WTC11 (cell line): ENCODE results near the gene KLF11. TPM values are rescaled to one million over a fixed set of nuclear protein-coding genes. Genes with fewer than 3 reads are reported as not detected.

Source experiments
- ATAC-seq: fragments of 200-7000 bp; cut with Tn5 transposase; 2 replicates; pipeline ENCODE4 v1.10.0; 2021; ENCODE audit warnings: mild to moderate bottlenecking, moderate library complexity
- CTCF ChIA-PET: fragments of 300-600 bp; sonication (Branson Sonifier 250); formaldehyde crosslinking; loops from one replicate; lab custom pipeline; 2021; ENCODE audit warnings: antibody characterized with exemption; lab: Charles Lee
- POLR2A ChIA-PET: fragments of 350-600 bp; sonication (Branson Sonifier 250); formaldehyde crosslinking; loops from one replicate; lab custom pipeline; 2021; ENCODE audit warnings: antibody characterized with exemption; lab: Charles Lee
- DNase-seq: peaks from one replicate; pipeline ENCODE4 v3.0.0; 2021; ENCODE audit warnings: low spot score
- H3K27ac Mint-ChIP-seq: 2 replicates; pipeline ENCODE4 v1.8.0; 2021; ENCODE audit warnings: mixed read lengths
- H3K27me3 Mint-ChIP-seq: 2 replicates; pipeline ENCODE4 v1.8.0; 2021; ENCODE audit warnings: low read depth, mild to moderate bottlenecking, moderate library complexity, mixed read lengths
- H3K36me3 Mint-ChIP-seq: 2 replicates; pipeline ENCODE4 v1.8.0; 2021; ENCODE audit warnings: mixed read lengths
- H3K4me1 Mint-ChIP-seq: 2 replicates; pipeline ENCODE4 v1.8.0; 2022; ENCODE audit warnings: mixed read lengths
- H3K4me3 Mint-ChIP-seq: 2 replicates; pipeline ENCODE4 v1.8.0; 2021; ENCODE audit warnings: mild to moderate bottlenecking, moderate library complexity, mixed read lengths
- H3K9me3 Mint-ChIP-seq: 2 replicates; pipeline ENCODE4 v1.8.0; 2021; ENCODE audit warnings: mixed read lengths
- ESRRA ChIP-seq: sonication (generic); formaldehyde crosslinking; IDR thresholded peaks from 2 replicates; pipeline ENCODE4 v1.8.1; 2022; ENCODE audit warnings: mild to moderate bottlenecking, missing genetic modification reagents, borderline replicate concordance
- FOXP1 ChIP-seq: sonication (generic); formaldehyde crosslinking; IDR thresholded peaks from 2 replicates; pipeline ENCODE4 v1.8.0; 2022; ENCODE audit warnings: missing genetic modification reagents, mild to moderate bottlenecking, moderate library complexity, borderline replicate concordance
- OVOL2 ChIP-seq: fragments of 250-450 bp; sonication (Bioruptor Pico); IDR thresholded peaks from 2 replicates; pipeline ENCODE4 v1.9.0; 2021; ENCODE audit warnings: mild to moderate bottlenecking, borderline replicate concordance
- ZNF263 ChIP-seq: sonication (generic); formaldehyde crosslinking; IDR thresholded peaks from 2 replicates; pipeline ENCODE4 v1.8.1; 2022; ENCODE audit warnings: low read depth, mild to moderate bottlenecking, moderate library complexity, missing genetic modification reagents
- total RNA-seq: library from RNA; stranded (reverse); gene quantifications from 3 replicates; pipeline ENCODE4 v1.2.3, GENCODE V29; 2021
- TF ChIP-seq, protein P1 (sequence below): sonication (generic); formaldehyde crosslinking; IDR thresholded peaks from 2 replicates; pipeline ENCODE4 v1.8.1; 2022; ENCODE audit warnings: low read depth, mild to moderate bottlenecking, moderate library complexity, missing genetic modification reagents, borderline replicate concordance
- TF ChIP-seq, protein P2 (sequence below): fragments of 250-450 bp; sonication (Bioruptor Pico); IDR thresholded peaks from 2 replicates; pipeline ENCODE4 v1.9.0; 2021; ENCODE audit warnings: mild to moderate bottlenecking
- TF ChIP-seq, protein P3 (sequence below): sonication (generic); formaldehyde crosslinking; IDR thresholded peaks from 2 replicates; pipeline ENCODE4 v1.8.1; 2023; ENCODE audit warnings: mild to moderate bottlenecking, moderate library complexity, missing genetic modification reagents
- TF ChIP-seq, protein P4 (sequence below): sonication (generic); formaldehyde crosslinking; IDR thresholded peaks from 2 replicates; pipeline ENCODE4 v1.8.1; 2022; ENCODE audit warnings: mild to moderate bottlenecking, moderate library complexity, missing genetic modification reagents
- TF ChIP-seq, protein P5 (sequence below): sonication (generic); formaldehyde crosslinking; IDR thresholded peaks from 2 replicates; pipeline ENCODE4 v1.8.1; 2022; ENCODE audit warnings: missing genetic modification reagents, borderline replicate concordance
- TF ChIP-seq, protein P6 (sequence below): fragments of 250-450 bp; sonication (Bioruptor Pico); IDR thresholded peaks from 2 replicates; pipeline ENCODE4 v1.8.0; 2021; ENCODE audit warnings: mild to moderate bottlenecking
- TF ChIP-seq, protein P7 (sequence below): sonication (generic); formaldehyde crosslinking; IDR thresholded peaks from 2 replicates; pipeline ENCODE4 v1.8.1; 2023; ENCODE audit warnings: mild to moderate bottlenecking, missing genetic modification reagents
- TF ChIP-seq, protein P8 (sequence below): sonication (generic); formaldehyde crosslinking; IDR thresholded peaks from 2 replicates; pipeline ENCODE4 v1.8.1; 2023; ENCODE audit warnings: mild to moderate bottlenecking, missing genetic modification reagents, moderate library complexity
- TF ChIP-seq, protein P9 (sequence below): fragments of 250-450 bp; sonication (Bioruptor Pico); IDR thresholded peaks from 2 replicates; pipeline ENCODE4 v1.9.0; 2021; ENCODE audit warnings: mild to moderate bottlenecking, borderline replicate concordance
- TF ChIP-seq, protein P10 (sequence below): fragments of 250-450 bp; sonication (Bioruptor Pico); IDR thresholded peaks from 2 replicates; pipeline ENCODE4 v1.9.0; 2021; ENCODE audit warnings: moderate library complexity, mild to moderate bottlenecking, inconsistent platforms, borderline replicate concordance
- TF ChIP-seq, protein P11 (sequence below): sonication (generic); formaldehyde crosslinking; IDR thresholded peaks from 2 replicates; pipeline ENCODE4 v1.8.1; 2023; ENCODE audit warnings: mild to moderate bottlenecking, missing genetic modification reagents

Gene KLF11
- total RNA-seq, 1 experiment from 2014 or later = 8.8 TPM

DNA sequence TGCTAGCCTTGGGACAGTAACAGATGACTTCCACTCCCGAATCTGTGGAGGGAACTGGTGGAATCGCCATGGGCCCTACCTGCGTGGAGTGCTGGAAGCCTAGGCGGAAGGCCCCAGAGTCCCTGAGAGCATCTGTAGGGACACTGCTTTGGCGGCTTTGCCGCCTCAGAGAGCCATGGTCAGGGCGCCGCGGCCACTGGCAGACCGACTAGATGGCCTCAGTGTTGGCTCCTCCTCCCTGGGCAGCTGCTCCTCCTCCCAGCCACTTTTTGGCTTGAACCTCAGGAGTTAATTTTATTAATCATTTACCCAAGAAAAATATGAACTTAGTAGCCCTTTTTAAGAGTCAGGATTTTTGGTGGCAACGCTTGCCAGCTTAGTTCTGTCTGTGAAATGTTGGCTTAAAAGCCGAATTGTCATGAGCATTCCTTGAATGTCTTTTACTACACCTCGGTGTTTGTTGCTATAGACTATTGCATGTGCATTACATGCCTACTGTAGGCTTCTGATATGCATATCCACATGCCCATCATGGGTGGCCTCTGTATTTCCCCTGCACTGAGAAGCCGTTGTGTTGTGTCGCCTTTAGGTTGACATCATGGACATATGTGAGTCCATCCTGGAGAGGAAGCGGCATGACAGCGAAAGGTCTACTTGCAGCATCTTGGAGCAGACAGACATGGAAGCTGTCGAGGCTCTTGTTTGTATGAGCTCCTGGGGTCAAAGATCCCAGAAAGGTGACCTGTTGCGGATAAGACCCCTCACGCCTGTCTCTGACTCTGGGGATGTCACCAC lies 2.4 kb downstream of the KLF11 start:
- Mint-ChIP-seq H3K36me3 (peaks cover 17% of the 10 kb centered on the region), H3K9me3 (no peaks in the 10 kb centered on the region), H3K27ac (no peak overlapping the region), H3K4me3 (no peak overlapping the region), H3K4me1 (peaks cover 10% of the 10 kb centered on the region), H3K27me3 (peaks cover 33% of the 10 kb centered on the region)
- ChIA-PET POLR2A (no interaction called here), CTCF (interaction anchor here (1.5 to 1.7 kb wide), 3 partner anchors 12 to 246 kb away, joined by 3 to 6 read pairs (median 4); no protein-coding TSS in a partner anchor)
- DNase-seq (no peak), ATAC-seq (no peak)
- no peak for TF ChIP-seq ZNF263
- TF ChIP-seq, protein P1, sequence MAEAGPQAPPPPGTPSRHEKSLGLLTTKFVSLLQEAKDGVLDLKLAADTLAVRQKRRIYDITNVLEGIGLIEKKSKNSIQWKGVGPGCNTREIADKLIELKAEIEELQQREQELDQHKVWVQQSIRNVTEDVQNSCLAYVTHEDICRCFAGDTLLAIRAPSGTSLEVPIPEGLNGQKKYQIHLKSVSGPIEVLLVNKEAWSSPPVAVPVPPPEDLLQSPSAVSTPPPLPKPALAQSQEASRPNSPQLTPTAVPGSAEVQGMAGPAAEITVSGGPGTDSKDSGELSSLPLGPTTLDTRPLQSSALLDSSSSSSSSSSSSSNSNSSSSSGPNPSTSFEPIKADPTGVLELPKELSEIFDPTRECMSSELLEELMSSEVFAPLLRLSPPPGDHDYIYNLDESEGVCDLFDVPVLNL (CRISPR knock-in tag) = no peak
- TF ChIP-seq FOXP1 (CRISPR knock-in tag) = no peak
- TF ChIP-seq, protein P2, sequence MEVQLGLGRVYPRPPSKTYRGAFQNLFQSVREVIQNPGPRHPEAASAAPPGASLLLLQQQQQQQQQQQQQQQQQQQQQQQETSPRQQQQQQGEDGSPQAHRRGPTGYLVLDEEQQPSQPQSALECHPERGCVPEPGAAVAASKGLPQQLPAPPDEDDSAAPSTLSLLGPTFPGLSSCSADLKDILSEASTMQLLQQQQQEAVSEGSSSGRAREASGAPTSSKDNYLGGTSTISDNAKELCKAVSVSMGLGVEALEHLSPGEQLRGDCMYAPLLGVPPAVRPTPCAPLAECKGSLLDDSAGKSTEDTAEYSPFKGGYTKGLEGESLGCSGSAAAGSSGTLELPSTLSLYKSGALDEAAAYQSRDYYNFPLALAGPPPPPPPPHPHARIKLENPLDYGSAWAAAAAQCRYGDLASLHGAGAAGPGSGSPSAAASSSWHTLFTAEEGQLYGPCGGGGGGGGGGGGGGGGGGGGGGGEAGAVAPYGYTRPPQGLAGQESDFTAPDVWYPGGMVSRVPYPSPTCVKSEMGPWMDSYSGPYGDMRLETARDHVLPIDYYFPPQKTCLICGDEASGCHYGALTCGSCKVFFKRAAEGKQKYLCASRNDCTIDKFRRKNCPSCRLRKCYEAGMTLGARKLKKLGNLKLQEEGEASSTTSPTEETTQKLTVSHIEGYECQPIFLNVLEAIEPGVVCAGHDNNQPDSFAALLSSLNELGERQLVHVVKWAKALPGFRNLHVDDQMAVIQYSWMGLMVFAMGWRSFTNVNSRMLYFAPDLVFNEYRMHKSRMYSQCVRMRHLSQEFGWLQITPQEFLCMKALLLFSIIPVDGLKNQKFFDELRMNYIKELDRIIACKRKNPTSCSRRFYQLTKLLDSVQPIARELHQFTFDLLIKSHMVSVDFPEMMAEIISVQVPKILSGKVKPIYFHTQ = no peak
- TF ChIP-seq, protein P3, sequence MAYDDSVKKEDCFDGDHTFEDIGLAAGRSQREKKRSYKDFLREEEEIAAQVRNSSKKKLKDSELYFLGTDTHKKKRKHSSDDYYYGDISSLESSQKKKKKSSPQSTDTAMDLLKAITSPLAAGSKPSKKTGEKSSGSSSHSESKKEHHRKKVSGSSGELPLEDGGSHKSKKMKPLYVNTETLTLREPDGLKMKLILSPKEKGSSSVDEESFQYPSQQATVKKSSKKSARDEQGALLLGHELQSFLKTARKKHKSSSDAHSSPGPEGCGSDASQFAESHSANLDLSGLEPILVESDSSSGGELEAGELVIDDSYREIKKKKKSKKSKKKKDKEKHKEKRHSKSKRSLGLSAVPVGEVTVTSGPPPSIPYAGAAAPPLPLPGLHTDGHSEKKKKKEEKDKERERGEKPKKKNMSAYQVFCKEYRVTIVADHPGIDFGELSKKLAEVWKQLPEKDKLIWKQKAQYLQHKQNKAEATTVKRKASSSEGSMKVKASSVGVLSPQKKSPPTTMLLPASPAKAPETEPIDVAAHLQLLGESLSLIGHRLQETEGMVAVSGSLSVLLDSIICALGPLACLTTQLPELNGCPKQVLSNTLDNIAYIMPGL (CRISPR knock-in tag) = no peak
- TF ChIP-seq, protein P4, sequence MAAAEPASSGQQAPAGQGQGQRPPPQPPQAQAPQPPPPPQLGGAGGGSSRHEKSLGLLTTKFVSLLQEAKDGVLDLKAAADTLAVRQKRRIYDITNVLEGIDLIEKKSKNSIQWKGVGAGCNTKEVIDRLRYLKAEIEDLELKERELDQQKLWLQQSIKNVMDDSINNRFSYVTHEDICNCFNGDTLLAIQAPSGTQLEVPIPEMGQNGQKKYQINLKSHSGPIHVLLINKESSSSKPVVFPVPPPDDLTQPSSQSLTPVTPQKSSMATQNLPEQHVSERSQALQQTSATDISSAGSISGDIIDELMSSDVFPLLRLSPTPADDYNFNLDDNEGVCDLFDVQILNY (CRISPR knock-in tag) = no peak
- TF ChIP-seq, protein P5, sequence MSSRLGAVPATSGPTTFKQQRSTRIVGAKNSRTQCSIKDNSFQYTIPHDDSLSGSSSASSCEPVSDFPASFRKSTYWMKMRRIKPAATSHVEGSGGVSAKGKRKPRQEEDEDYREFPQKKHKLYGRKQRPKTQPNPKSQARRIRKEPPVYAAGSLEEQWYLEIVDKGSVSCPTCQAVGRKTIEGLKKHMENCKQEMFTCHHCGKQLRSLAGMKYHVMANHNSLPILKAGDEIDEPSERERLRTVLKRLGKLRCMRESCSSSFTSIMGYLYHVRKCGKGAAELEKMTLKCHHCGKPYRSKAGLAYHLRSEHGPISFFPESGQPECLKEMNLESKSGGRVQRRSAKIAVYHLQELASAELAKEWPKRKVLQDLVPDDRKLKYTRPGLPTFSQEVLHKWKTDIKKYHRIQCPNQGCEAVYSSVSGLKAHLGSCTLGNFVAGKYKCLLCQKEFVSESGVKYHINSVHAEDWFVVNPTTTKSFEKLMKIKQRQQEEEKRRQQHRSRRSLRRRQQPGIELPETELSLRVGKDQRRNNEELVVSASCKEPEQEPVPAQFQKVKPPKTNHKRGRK (CRISPR knock-in tag) = no peak
- no peak for TF ChIP-seq ESRRA (CRISPR knock-in tag)
- TF ChIP-seq, protein P6, sequence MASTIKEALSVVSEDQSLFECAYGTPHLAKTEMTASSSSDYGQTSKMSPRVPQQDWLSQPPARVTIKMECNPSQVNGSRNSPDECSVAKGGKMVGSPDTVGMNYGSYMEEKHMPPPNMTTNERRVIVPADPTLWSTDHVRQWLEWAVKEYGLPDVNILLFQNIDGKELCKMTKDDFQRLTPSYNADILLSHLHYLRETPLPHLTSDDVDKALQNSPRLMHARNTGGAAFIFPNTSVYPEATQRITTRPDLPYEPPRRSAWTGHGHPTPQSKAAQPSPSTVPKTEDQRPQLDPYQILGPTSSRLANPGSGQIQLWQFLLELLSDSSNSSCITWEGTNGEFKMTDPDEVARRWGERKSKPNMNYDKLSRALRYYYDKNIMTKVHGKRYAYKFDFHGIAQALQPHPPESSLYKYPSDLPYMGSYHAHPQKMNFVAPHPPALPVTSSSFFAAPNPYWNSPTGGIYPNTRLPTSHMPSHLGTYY (CRISPR knock-in tag) = no peak
- TF ChIP-seq, protein P7, sequence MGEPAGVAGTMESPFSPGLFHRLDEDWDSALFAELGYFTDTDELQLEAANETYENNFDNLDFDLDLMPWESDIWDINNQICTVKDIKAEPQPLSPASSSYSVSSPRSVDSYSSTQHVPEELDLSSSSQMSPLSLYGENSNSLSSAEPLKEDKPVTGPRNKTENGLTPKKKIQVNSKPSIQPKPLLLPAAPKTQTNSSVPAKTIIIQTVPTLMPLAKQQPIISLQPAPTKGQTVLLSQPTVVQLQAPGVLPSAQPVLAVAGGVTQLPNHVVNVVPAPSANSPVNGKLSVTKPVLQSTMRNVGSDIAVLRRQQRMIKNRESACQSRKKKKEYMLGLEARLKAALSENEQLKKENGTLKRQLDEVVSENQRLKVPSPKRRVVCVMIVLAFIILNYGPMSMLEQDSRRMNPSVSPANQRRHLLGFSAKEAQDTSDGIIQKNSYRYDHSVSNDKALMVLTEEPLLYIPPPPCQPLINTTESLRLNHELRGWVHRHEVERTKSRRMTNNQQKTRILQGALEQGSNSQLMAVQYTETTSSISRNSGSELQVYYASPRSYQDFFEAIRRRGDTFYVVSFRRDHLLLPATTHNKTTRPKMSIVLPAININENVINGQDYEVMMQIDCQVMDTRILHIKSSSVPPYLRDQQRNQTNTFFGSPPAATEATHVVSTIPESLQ (CRISPR knock-in tag) = no peak
- TF ChIP-seq, protein P8, sequence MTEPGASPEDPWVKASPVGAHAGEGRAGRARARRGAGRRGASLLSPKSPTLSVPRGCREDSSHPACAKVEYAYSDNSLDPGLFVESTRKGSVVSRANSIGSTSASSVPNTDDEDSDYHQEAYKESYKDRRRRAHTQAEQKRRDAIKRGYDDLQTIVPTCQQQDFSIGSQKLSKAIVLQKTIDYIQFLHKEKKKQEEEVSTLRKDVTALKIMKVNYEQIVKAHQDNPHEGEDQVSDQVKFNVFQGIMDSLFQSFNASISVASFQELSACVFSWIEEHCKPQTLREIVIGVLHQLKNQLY (CRISPR knock-in tag) = no peak
- TF ChIP-seq, protein P9, sequence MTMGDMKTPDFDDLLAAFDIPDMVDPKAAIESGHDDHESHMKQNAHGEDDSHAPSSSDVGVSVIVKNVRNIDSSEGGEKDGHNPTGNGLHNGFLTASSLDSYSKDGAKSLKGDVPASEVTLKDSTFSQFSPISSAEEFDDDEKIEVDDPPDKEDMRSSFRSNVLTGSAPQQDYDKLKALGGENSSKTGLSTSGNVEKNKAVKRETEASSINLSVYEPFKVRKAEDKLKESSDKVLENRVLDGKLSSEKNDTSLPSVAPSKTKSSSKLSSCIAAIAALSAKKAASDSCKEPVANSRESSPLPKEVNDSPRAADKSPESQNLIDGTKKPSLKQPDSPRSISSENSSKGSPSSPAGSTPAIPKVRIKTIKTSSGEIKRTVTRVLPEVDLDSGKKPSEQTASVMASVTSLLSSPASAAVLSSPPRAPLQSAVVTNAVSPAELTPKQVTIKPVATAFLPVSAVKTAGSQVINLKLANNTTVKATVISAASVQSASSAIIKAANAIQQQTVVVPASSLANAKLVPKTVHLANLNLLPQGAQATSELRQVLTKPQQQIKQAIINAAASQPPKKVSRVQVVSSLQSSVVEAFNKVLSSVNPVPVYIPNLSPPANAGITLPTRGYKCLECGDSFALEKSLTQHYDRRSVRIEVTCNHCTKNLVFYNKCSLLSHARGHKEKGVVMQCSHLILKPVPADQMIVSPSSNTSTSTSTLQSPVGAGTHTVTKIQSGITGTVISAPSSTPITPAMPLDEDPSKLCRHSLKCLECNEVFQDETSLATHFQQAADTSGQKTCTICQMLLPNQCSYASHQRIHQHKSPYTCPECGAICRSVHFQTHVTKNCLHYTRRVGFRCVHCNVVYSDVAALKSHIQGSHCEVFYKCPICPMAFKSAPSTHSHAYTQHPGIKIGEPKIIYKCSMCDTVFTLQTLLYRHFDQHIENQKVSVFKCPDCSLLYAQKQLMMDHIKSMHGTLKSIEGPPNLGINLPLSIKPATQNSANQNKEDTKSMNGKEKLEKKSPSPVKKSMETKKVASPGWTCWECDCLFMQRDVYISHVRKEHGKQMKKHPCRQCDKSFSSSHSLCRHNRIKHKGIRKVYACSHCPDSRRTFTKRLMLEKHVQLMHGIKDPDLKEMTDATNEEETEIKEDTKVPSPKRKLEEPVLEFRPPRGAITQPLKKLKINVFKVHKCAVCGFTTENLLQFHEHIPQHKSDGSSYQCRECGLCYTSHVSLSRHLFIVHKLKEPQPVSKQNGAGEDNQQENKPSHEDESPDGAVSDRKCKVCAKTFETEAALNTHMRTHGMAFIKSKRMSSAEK = no peak
- TF ChIP-seq, protein P10, sequence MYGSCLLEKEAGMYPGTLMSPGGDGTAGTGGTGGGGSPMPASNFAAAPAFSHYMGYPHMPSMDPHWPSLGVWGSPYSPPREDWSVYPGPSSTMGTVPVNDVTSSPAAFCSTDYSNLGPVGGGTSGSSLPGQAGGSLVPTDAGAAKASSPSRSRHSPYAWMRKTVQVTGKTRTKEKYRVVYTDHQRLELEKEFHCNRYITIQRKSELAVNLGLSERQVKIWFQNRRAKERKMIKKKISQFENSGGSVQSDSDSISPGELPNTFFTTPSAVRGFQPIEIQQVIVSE (CRISPR knock-in tag) = no peak
- TF ChIP-seq, protein P11, sequence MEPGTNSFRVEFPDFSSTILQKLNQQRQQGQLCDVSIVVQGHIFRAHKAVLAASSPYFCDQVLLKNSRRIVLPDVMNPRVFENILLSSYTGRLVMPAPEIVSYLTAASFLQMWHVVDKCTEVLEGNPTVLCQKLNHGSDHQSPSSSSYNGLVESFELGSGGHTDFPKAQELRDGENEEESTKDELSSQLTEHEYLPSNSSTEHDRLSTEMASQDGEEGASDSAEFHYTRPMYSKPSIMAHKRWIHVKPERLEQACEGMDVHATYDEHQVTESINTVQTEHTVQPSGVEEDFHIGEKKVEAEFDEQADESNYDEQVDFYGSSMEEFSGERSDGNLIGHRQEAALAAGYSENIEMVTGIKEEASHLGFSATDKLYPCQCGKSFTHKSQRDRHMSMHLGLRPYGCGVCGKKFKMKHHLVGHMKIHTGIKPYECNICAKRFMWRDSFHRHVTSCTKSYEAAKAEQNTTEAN (CRISPR knock-in tag) = no peak
- TF ChIP-seq OVOL2 (CRISPR knock-in tag) = no peak
